ENCODE results near the gene KRT25. TPM values are rescaled to one million over a fixed set of nuclear protein-coding genes. Genes with fewer than 3 reads are reported as not detected.

KRT25 gene, protein sequence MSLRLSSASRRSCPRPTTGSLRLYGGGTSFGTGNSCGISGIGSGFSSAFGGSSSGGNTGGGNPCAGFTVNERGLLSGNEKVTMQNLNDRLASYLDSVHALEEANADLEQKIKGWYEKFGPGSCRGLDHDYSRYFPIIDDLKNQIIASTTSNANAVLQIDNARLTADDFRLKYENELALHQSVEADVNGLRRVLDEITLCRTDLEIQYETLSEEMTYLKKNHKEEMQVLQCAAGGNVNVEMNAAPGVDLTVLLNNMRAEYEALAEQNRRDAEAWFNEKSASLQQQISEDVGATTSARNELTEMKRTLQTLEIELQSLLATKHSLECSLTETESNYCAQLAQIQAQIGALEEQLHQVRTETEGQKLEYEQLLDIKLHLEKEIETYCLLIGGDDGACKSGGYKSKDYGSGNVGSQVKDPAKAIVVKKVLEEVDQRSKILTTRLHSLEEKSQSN
- not detected for total RNA-seq

DNA sequence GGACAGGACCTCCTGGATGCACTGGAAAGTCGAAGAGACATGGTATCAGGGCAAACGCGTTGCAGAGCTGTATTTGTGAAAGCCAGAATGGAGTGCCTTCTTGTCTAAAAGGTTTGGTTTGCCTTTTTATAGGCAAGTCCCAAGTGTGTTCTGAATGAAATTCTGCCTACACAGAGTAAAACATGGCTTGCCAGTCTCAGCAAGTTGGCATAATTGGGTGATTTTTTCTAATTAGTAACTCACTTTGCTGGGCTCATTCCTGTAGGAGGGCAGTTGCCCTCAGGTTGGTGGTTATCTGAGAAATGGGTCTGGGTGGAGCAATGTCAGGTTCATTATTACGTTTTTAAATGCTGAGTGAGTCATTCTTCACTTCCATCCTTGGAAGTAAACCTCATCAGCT, at the start of gene KRT25:
Gene KRT25, minus strand, starts transcription at position 101 of the 400 bp plus-strand sequence. Its CDS starts 60 bp downstream, at position 41.

DNA sequence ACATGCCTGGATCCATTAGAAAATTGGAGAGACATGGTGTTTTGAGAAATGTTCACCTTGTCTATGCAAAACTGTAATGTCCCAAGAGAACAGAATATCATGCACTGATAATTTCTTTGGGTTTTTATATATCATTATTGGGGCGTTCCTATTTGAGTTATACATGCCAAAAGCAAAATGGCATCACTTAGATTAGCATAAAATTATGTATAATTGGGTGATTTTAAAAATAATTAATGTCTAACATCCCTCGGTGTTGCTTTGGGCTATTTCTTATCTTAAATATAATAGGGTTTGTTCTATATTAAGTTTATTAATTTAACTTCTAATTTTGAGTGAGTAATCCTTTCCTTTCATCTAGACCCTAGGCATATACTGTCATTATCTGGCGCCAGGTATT, 44.7 kb upstream of the KRT25 start, which contains the start of gene KRT28:
Gene KRT28, minus strand, starts transcription at position 101 of the 400 bp plus-strand sequence. Its CDS starts 66 bp downstream, at position 35.

GRCh38 chr17:40782450-40782849, 27.3 kb upstream of the KRT25 start, which contains the start of gene KRT27:
TSS of gene KRT27 (minus strand) at chr17:40782550. CDS start at chr17:40782493, 57 bp downstream.

GRCh38 chr17:40772101-40772500, 17.0 kb upstream of the KRT25 start, which contains the start of gene KRT26:
TSS of gene KRT26 (minus strand) at chr17:40772201. CDS start at chr17:40772113, 88 bp downstream.

GRCh38 chr17:40703652-40704051, 51.5 kb downstream of the KRT25 start, which contains the start of gene KRT24:
TSS of gene KRT24 (minus strand) at chr17:40703752. CDS start at chr17:40703693, 59 bp downstream.

Other genes starting within 250 kb of the KRT25 start
- not detected for gene CCR7, start 189.9 kb downstream of the KRT25 start, total RNA-seq
- 10 to 100 TPM; 74.3 to 76.6 TPM for gene SMARCE1, start 107.5 kb downstream of the KRT25 start, total RNA-seq
- gene KRT222, start 90.2 kb downstream of the KRT25 start, total RNA-seq: under 1 TPM in 1 of 2 donors, not detected in 1; 0.34 TPM
- gene KRT24, start 51.6 kb downstream of the KRT25 start, total RNA-seq: not detected
- not detected for gene KRT26, start 16.9 kb upstream of the KRT25 start, total RNA-seq
- 1 to 10 TPM in 1 of 2 donors, not detected in 1; 1.3 TPM for gene KRT27, start 27.2 kb upstream of the KRT25 start, total RNA-seq
- not detected for gene KRT28, start 44.6 kb upstream of the KRT25 start, total RNA-seq
- 1 to 10 TPM; 1.7 to 3.0 TPM for gene KRT10, start 67.3 kb upstream of the KRT25 start, total RNA-seq
- under 1 TPM in 1 of 2 donors, not detected in 1; 0.34 TPM for gene KRT12, start 111.9 kb upstream of the KRT25 start, total RNA-seq
- not detected for gene KRT20, start 129.9 kb upstream of the KRT25 start, total RNA-seq
- gene KRT23, start 182.3 kb upstream of the KRT25 start, total RNA-seq: not detected
- not detected for gene KRT39, start 211.6 kb upstream of the KRT25 start, total RNA-seq
- gene KRT40, start 229.0 kb upstream of the KRT25 start, total RNA-seq: not detected
- not detected for gene KRTAP3-3, start 238.8 kb upstream of the KRT25 start, total RNA-seq
- gene KRTAP3-2, start 244.6 kb upstream of the KRT25 start, total RNA-seq: not detected